ENCODE data around the gene HIVEP3.

Gene HIVEP3

GRCh38 chr1:41727749-41728115, 191.0 kb downstream of the HIVEP3 start:
- TF ChIP-seq TEAD4 (IDR thresholded peaks at IDR 0.05) (no peak), ZBTB7A (IDR thresholded peaks at IDR 0.05; ENCODE audit: low read depth) (no peak), CREB1 (IDR thresholded peaks at IDR 0.05; ENCODE audit: low read depth) (no peak), TCF12 (IDR thresholded peaks at IDR 0.05; ENCODE audit: low read depth) (no peak), USF1 (IDR thresholded peaks at IDR 0.05) (no peak), FOXM1 (IDR thresholded peaks at IDR 0.05; ENCODE audit: borderline replicate concordance, low read depth) (no peak), YY1 (IDR thresholded peaks at IDR 0.05; ENCODE audit: low read depth) (no peak), NFIC (IDR thresholded peaks at IDR 0.05) (no peak), EGR1 (IDR thresholded peaks at IDR 0.05) (no peak), RAD21 (IDR thresholded peaks at IDR 0.05; ENCODE audit: low read depth) (no peak), REST (IDR thresholded peaks at IDR 0.05; ENCODE audit: low read depth) (no peak), MAX (IDR thresholded peaks at IDR 0.05) (no peak), TAF1 (IDR thresholded peaks at IDR 0.05; ENCODE audit: low read depth) (no peak), EP300 (IDR thresholded peaks at IDR 0.05; ENCODE audit: borderline replicate concordance) (no peak), CEBPB (IDR thresholded peaks at IDR 0.05) (no peak)

GRCh38 chr1:41726899-41727748, 191.6 kb downstream of the HIVEP3 start:
- TF ChIP-seq TEAD4 (IDR thresholded peaks at IDR 0.05) (no peak), RAD21 (IDR thresholded peaks at IDR 0.05; ENCODE audit: low read depth) (no peak), TAF1 (IDR thresholded peaks at IDR 0.05; ENCODE audit: low read depth) (no peak)

- no peak for TF ChIP-seq TEAD4 (IDR thresholded peaks at IDR 0.05)
- no peak for TF ChIP-seq TAF1 (IDR thresholded peaks at IDR 0.05; ENCODE audit: low read depth)
- TF ChIP-seq CEBPB (IDR thresholded peaks at IDR 0.05), result no peak
- no peak for TF ChIP-seq REST (IDR thresholded peaks at IDR 0.05; ENCODE audit: low read depth)
Measured at GRCh38 chr1:41726292-41726691, 192.4 kb downstream of the HIVEP3 start.

GRCh38 chr1:41724926-41725325, 193.8 kb downstream of the HIVEP3 start:
- TF ChIP-seq YY1 (IDR thresholded peaks at IDR 0.05; ENCODE audit: low read depth) (no peak), EP300 (IDR thresholded peaks at IDR 0.05; ENCODE audit: borderline replicate concordance) (no peak), TCF12 (IDR thresholded peaks at IDR 0.05; ENCODE audit: low read depth) (no peak), MAX (IDR thresholded peaks at IDR 0.05) (no peak), CEBPB (IDR thresholded peaks at IDR 0.05) (no peak), REST (IDR thresholded peaks at IDR 0.05; ENCODE audit: low read depth) (no peak), FOXM1 (IDR thresholded peaks at IDR 0.05; ENCODE audit: borderline replicate concordance, low read depth) (no peak), ZBTB7A (IDR thresholded peaks at IDR 0.05; ENCODE audit: low read depth) (no peak), CREB1 (IDR thresholded peaks at IDR 0.05; ENCODE audit: low read depth) (no peak), RAD21 (IDR thresholded peaks at IDR 0.05; ENCODE audit: low read depth) (no peak), NFIC (IDR thresholded peaks at IDR 0.05) (no peak), TEAD4 (IDR thresholded peaks at IDR 0.05) (no peak), USF1 (IDR thresholded peaks at IDR 0.05) (no peak), EGR1 (IDR thresholded peaks at IDR 0.05) (no peak)
